Common myeloid progenitor, CD34-positive (primary cell): ENCODE measurements around the gene SYNPO2L.
"Not testable (repeated sequence)": the region's sequence is repeated elsewhere in the genome, so short reads cannot be mapped to it uniquely, and the experiment has no call there.

ENCODE experiments used
- CTCF ChIA-PET: fragments of 350-600 bp; sonication (Branson Sonifier 250); formaldehyde crosslinking; loops from one replicate; lab custom pipeline; 2021; ENCODE audit warnings: antibody characterized with exemption; lab: Charles Lee
- POLR2A ChIA-PET: fragments of 350-600 bp; sonication (Branson Sonifier 250); formaldehyde crosslinking; loops from one replicate; lab custom pipeline; 2021; ENCODE audit warnings: antibody characterized with exemption; lab: Charles Lee
- DNase-seq, 3 donors: peaks; one replicate each; pipeline versions ENCODE4 v3.0.0 to v3.0.0-alpha.2; 2013
- H3K27ac ChIP-seq, 2 experiments: 1 replicate in 1 of 2; 2 replicates in 1 of 2; pipeline ENCODE4 v1.7.0; 2013; ENCODE audit warnings: inconsistent platforms in 2 of 2, low read length in 2 of 2, mild to moderate bottlenecking in 2 of 2, low read depth in 1 of 2, moderate library complexity in 1 of 2; ENCODE audit not compliant: severe bottlenecking in 2 of 2, insufficient read depth in 1 of 2, poor library complexity in 1 of 2
- H3K27me3 ChIP-seq, 5 experiments: replicated peaks in 2 of 5; 1 replicate in 3 of 5; 2 replicates in 2 of 5; pipeline versions ENCODE4 v1.6.1 to v1.7.0; 2013; ENCODE audit warnings: low read length in 4 of 5, mild to moderate bottlenecking in 2 of 5, moderate library complexity in 2 of 5, inconsistent platforms in 1 of 5; ENCODE audit not compliant: insufficient read depth in 5 of 5, control insufficient read depth in 4 of 5
- H3K36me3 ChIP-seq, 4 experiments: 1 replicate in 2 of 4; 2 replicates in 2 of 4; pipeline versions ENCODE4 v1.6.1 to v1.7.0; 2013; ENCODE audit warnings: low read length in 3 of 4, control low read depth in 1 of 4, mild to moderate bottlenecking in 1 of 4; ENCODE audit not compliant: control insufficient read depth in 4 of 4, insufficient read depth in 4 of 4
- H3K4me1 ChIP-seq, 4 experiments: 1 replicate in 3 of 4; 2 replicates in 1 of 4; pipeline versions ENCODE4 v1.6.1 to v1.7.1; 2013; ENCODE audit warnings: low read length in 3 of 4, mild to moderate bottlenecking in 3 of 4, control low read depth in 1 of 4, inconsistent platforms in 1 of 4, moderate library complexity in 1 of 4; ENCODE audit not compliant: control insufficient read depth in 4 of 4, insufficient read depth in 4 of 4; ENCODE audit errors: control extremely low read depth in 1 of 4
- H3K4me3 ChIP-seq, 7 experiments: 1 replicate in 4 of 7; 2 replicates in 3 of 7; pipeline versions ENCODE4 v1.5.1 to v1.7.0; 2013; ENCODE audit warnings: mild to moderate bottlenecking in 7 of 7, low read length in 6 of 7, moderate library complexity in 6 of 7, inconsistent platforms in 2 of 7, low read depth in 2 of 7, control low read depth in 1 of 7; ENCODE audit not compliant: insufficient read depth in 4 of 7, control insufficient read depth in 1 of 7; ENCODE audit errors: extremely low read depth in 1 of 7
- H3K9me3 ChIP-seq, 5 experiments: 1 replicate in 4 of 5; 2 replicates in 1 of 5; pipeline versions ENCODE4 v1.6.1 to v1.7.1; 2013; ENCODE audit warnings: low read length in 4 of 5, mild to moderate bottlenecking in 2 of 5, inconsistent platforms in 1 of 5, low read depth in 1 of 5, moderate library complexity in 1 of 5; ENCODE audit not compliant: control insufficient read depth in 4 of 5, insufficient read depth in 2 of 5; ENCODE audit errors: control extremely low read depth in 1 of 5
- WGBS: methylation state at CpG from one replicate; pipeline ENCODE4 v1.1.5; 2013; ENCODE audit not compliant: insufficient coverage; 5-methylcytosine and 5-hydroxymethylcytosine counted together

Gene SYNPO2L

GRCh38 chr10:73620974-73621373, 34.9 kb downstream of the SYNPO2L start:
- 98% methylated on average over 6 of the region's 12 CpGs for WGBS
- H3K36me3 ChIP-seq, H3K27ac ChIP-seq, H3K4me3 ChIP-seq, POLR2A ChIA-PET, H3K9me3 ChIP-seq, H3K27me3 ChIP-seq, H3K4me1 ChIP-seq, DNase-seq: not testable (repeated sequence)
- CTCF ChIA-PET: interaction anchor here (1.0 to 1.3 kb wide), 3 partner anchors 10 to 23 kb away, joined by 3 to 4 read pairs (median 4); no protein-coding TSS in a partner anchor

- POLR2A ChIA-PET, H3K36me3 ChIP-seq, H3K9me3 ChIP-seq, H3K4me3 ChIP-seq, DNase-seq, H3K27me3 ChIP-seq, H3K4me1 ChIP-seq, H3K27ac ChIP-seq, CTCF ChIA-PET: not testable (repeated sequence)
- WGBS: 100% methylated on average over 7 of the region's 8 CpGs
Measured at GRCh38 chr10:73617143-73617542, 38.7 kb downstream of the SYNPO2L start.

- H3K36me3 ChIP-seq: peaks cover 0 to 3% (median 0%) of the 10 kb centered on the region in 4 experiments
- WGBS: 100% methylated on average over 1 of the region's 3 CpGs
- DNase-seq: no peak
- H3K4me3 ChIP-seq: no peak overlapping the region
- no peak overlapping the region for H3K27ac ChIP-seq
- no peaks in the 10 kb centered on the region for H3K27me3 ChIP-seq
- ChIA-PET CTCF (no interaction called here), POLR2A (no interaction called here)
- no peaks in the 10 kb centered on the region for H3K9me3 ChIP-seq
- H3K4me1 ChIP-seq: no peaks in the 10 kb centered on the region
Measured at GRCh38 chr10:73614720-73615119, 41.1 kb downstream of the SYNPO2L start.

GRCh38 chr10:73609116-73609515, 46.7 kb downstream of the SYNPO2L start:
- CTCF ChIA-PET: interaction anchor here (1.0 to 1.8 kb wide), 2 partner anchors 10 to 14 kb away, joined by 3 to 4 read pairs; no protein-coding TSS in a partner anchor
- WGBS: 100% methylated on average over 3 of the region's 4 CpGs

GRCh38 chr10:73601486-73601921, 54.3 kb downstream of the SYNPO2L start:
- ChIA-PET CTCF (interaction anchor here (0.8 to 1.3 kb wide), 4 partner anchors 11 to 30 kb away, joined by 3 to 6 read pairs (median 4); no protein-coding TSS in a partner anchor), POLR2A (interaction anchor here (0.9 kb wide), 1 partner anchor 10 kb away, joined by 3 read pairs; the partner anchor contains the start of gene USP54)
- peaks cover 0 to 6% (median 0%) of the 10 kb centered on the region in 4 experiments for H3K4me1 ChIP-seq
- H3K27me3 ChIP-seq: no peaks in the 10 kb centered on the region
- no peak overlapping the region for H3K27ac ChIP-seq
- no peaks in the 10 kb centered on the region for H3K9me3 ChIP-seq
- H3K36me3 ChIP-seq: peaks cover 0 to 2% (median 0%) of the 10 kb centered on the region in 4 experiments
- WGBS: 85% methylated on average over 3 of the region's 3 CpGs
- no peak overlapping the region for H3K4me3 ChIP-seq
- no peak for DNase-seq

More at GRCh38 chr10:73609116-73609515, 46.7 kb downstream of the SYNPO2L start:
- no peaks in the 10 kb centered on the region for H3K9me3 ChIP-seq
- no peak overlapping the region for H3K4me3 ChIP-seq
- no peaks in the 10 kb centered on the region for H3K27me3 ChIP-seq
- peaks cover 0 to 6% (median 0%) of the 10 kb centered on the region in 4 experiments for H3K36me3 ChIP-seq
- POLR2A ChIA-PET: no interaction called here
- no peak for DNase-seq
- H3K27ac ChIP-seq: no peak overlapping the region
- no peaks in the 10 kb centered on the region for H3K4me1 ChIP-seq

GRCh38 chr10:73597346-73597745, 58.5 kb downstream of the SYNPO2L start:
- no peaks in the 10 kb centered on the region for H3K36me3 ChIP-seq
- no peak overlapping the region for H3K27ac ChIP-seq
- no peak for DNase-seq
- no peaks in the 10 kb centered on the region for H3K9me3 ChIP-seq
- ChIA-PET POLR2A (no interaction called here), CTCF (interaction anchor here (0.5 to 1.4 kb wide), 5 partner anchors 9 to 347 kb away, joined by 3 to 5 read pairs (median 3); no protein-coding TSS in a partner anchor)
- peaks cover 0 to 10% (median 3%) of the 10 kb centered on the region in 4 experiments for H3K4me1 ChIP-seq
- H3K27me3 ChIP-seq: no peaks in the 10 kb centered on the region
- H3K4me3 ChIP-seq: no peak overlapping the region
- 100% methylated on average over 1 of the region's 1 CpG for WGBS
